ENCODE data around the gene ANKRD44.

The ANKRD44 gene

DNA sequence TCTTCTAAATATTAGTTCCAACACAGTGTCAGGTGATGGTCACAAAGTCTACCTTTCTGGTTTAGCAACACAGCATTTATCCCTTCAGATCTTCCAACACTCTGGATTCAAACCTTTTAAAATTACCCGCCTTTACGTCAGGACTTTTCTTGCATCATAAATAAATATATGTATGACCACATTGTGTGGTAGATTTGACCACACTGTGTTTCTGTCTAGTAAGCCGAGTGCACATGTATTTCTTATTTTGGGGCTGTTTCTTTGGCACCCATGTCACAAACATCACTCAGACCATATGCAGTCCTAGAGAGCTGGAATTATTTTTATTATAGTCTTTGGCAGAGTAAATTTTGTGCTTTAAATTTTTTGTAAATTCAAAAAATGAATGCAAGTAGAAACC lies 172.1 kb downstream of the ANKRD44 start:
- DNase-seq, result no peak

DNA sequence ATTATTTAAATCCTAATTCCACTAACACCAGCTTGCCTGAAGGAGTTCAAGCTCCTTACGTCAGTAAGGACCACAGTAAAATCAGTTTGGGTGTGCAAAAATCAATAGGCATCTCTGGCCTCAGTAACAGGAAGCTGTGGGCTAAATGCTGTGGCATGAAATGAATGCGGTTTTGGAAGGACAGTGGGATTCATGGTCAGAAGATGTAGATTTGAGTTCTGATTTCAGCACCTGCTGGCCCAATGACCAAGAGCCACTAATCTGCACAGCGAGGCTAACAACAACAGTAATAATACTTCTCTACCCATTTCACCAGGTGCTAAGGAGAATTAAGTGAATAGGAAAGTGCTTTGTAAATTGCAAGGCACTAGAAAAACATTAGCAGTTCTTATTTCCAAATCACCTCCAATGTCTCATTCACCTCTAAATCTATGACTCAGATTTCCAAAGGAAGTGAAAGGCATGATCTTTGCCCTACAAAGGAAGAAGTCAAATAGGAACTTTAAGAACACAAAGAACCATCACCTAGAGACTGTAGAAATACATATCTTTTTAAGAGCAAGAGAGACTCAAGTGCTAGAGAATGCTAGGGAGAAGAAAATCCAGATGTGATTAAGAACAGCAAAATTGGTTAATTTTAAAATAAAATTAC lies 172.6 kb downstream of the ANKRD44 start:
- DNase-seq, result no peak

- no peak for DNase-seq
These were observed 173.3 kb downstream of the ANKRD44 start for GRCh38 chr2:197137231-197137630.

- no peak for DNase-seq
These were observed 174.1 kb downstream of the ANKRD44 start for GRCh38 chr2:197136452-197136851.

DNA sequence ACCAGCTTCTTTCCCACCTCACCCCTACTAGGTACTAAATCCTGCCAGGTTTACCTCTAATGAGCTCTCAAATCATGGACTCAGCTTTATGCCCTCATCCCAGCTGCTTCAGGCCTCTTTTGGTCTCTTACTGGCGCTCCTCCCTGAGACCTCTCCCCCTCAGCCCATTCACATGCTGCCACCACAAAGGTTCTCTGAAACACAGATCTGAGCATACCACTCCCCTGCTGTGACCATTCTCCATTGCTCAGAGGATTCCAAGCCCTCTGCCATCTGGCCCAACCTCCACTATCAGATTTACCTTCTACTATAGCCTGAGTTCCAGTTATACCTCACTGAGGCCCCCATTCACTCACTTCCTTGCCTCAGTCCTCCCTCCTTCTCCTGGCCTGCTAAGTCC lies 174.8 kb downstream of the ANKRD44 start:
- no peak for DNase-seq

DNA sequence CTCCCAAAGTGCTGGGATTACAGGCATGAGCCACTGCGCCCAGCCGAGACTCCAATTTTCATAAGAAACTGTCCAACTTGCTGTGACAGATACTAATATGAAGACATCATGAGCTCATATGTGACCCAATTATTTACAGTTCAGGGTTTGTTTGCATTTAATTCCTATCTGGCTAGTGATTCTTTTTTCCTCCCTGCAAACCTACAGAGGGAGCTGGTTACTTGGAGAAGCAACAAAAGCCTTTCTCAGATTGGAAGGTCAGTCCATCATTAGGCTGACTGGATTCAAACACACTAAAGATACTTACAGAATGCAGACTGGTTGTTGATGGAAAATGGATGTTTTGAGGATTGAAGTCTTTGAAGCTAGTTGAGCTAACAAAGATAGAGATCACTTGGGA lies 176.4 kb downstream of the ANKRD44 start:
- DNase-seq, result no peak

DNA sequence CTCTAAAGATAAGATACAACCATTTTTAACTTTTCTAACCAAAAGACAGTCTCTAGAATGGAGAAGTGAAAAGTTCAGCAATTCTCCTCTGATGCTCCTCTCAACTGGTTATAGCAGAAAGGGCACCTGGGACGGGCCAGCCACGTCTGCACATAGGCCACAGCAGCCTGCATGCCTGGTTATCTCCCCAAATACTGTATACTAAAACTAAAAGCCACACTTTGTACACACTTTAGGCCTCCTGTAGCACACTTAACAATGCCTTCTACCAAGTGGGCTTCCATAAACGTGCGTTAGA lies 179.1 kb downstream of the ANKRD44 start:
- no peak for DNase-seq

DNA sequence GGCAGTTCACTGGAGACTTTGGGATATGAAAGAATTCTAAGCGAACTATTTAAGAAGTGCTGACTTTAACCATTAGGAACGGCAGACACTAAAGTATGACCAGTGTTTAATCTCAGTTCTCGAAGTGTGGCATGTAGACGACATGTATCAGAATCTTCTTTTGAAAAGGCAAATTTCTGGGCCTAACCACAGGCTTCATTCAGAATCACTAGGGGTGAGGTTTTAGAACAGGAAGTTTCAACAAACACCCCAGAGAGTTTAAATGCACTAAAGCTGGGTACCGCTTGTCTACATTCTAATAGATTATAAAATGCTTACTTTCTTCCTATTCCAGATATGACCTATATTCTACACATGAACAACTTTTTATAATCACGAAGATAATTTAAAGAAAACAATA lies 180.3 kb downstream of the ANKRD44 start:
- no peak for DNase-seq

- no peak for DNase-seq
These were observed 181.7 kb downstream of the ANKRD44 start for GRCh38 chr2:197128897-197129296.

DNA sequence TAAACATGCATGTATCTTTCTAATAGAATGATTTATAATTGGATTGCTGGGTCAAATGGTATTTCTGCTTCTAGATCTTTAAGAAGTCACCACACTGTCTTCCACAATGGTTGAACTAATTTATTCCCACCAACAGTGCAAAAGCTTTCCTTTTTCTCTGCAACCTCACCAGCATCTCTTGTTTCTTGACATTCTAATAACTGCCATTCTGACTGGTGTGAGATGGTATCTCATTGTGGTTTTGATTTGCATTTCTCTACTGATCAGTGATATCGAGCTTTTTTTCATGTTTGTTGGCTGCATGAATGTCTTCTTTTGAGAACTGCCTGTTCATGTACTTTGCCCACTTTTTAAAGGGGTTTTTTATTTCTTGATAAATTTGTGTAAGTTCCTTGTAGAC lies 182.5 kb downstream of the ANKRD44 start:
- no peak for DNase-seq

DNA sequence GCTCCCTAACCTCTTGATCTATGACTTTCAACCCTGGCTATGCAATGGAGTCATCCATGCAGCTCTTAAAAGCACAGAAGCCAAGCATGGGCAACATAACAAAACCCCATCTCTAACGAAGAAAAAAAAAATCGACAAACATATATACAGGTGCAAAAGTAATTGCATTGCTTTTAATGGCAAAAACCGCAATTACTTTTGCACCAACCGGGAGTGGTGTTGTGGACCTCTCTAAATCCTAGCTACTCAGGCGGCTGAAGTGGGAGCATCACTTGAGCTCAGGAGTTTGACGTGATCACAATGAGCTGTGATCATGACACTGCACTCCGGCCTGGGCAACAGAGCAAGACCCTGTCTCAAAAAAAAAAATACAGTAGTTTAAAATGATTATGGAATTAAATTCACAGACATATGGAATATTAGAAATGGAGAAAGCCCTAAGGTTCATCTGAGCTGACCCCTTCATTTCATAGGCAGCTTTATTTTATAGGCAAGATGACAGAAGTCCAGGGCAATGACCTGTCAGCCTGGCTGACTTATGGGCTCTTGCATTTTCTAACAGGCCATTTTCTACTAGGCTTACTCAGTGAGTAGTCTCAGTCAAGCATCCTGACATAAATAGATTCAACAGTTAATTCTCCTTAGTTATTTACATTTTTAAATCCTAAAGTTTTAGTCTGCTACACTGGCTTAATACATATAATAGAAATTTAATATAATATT lies 183.8 kb downstream of the ANKRD44 start:
- DNase-seq, result no peak

DNA sequence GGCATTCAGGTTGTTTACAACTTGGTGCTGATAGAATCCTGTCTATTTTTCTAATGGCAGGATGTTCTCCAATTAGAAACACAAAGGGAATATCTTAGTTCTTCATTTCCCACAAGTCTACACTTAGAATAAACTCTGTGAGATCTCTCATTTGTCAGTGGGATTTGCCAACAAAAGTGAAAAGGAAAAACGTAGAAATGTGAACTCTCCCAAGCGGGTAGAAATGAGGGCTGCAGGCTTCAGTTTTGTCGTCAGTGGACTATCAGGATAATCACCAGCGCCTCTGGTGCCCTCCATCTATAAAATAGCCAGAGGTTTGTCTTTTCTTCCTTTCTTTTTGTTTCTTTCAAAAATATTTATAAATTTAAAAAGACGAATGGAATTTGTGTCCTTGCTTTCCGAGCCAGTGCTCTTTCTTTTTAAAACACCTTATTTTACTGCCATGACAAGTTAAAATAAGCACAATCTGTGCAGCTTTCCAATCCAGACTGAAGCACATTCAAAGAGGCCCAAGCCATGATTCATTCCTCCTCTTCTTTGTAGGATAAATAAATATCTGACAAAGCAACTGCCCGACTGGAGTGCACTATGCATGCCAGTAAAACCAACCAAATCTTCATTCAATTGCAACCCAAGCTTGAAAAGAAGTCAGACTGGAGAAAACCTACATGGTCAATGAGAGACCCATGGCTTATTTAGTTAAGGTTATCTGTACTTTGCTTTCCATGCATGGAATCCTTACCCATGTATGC lies 185.8 kb downstream of the ANKRD44 start:
- DNase-seq, result no peak

DNA sequence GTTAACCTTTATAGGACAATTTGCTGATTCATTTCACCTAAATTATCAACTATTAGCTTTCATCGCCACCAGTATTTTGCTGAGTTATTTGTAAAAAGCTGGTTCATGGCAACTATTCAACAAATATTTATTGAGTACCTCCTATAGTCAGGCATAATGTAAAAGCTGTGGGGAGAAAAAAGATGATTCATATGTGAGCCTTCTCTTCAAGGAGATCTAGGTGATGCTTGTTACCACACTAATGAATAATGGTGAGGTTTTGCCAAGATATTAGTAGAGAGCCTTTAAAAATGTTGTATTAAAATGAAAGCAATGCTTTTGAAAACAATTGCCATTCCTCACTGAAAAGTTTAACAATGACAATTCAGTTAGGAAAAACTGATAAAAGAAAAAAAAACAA lies 187.8 kb downstream of the ANKRD44 start:
- no peak for DNase-seq

- no peak for DNase-seq
These were observed 188.7 kb downstream of the ANKRD44 start for GRCh38 chr2:197121756-197122385.

DNA sequence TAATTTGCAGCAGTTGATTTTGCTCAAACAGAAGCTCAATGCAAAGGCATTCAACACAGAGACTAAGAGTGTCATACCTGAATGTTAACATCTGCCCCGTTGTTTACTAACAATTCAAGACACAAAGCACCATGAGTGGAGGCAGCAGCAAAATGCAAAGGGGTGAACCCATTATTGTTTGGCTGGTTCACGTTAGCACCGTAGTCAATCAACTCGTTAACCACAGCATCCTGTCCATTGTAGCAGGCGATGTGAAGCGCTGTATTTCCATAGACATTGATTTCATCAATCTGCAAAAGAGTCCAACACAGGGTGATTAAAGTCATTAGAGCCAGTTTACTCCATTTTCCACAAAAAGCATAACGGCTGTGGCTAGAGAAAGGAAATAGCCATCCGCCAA lies 189.3 kb downstream of the ANKRD44 start:
- peak; percentile 30 to 44 for DNase-seq

- DNase-seq, result no peak
These were observed 194.2 kb downstream of the ANKRD44 start for GRCh38 chr2:197116306-197116879.

- DNase-seq, result no peak
These were observed 195.3 kb downstream of the ANKRD44 start for GRCh38 chr2:197115325-197115724.

DNA sequence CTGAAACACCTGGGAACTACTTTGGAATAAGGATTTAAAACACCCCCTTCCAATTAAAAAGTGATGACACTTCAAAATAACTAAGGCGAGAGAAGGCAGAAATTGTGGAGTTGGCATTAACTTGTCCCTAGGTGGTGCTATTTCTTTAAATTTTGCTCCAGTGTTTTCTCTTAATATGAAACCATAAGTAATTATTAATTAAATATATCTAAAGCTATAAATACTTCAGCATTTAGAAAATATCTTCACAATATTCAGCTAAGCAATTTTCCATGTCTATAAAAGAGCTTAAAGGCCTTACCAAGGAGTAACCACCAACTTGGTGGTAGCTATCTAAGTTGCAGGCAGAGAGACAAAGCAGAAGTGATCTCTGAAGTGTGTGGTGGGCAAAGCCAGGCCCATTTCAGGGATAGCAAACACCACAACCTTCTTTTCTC lies 197.3 kb downstream of the ANKRD44 start:
- DNase-seq, result peak; percentile 19 to 25

GRCh38 chr2:197109326-197109725 lies 201.3 kb downstream of the ANKRD44 start:
- DNase-seq, result no peak

GRCh38 chr2:197108758-197109157 lies 201.8 kb downstream of the ANKRD44 start:
- no peak for DNase-seq

DNA sequence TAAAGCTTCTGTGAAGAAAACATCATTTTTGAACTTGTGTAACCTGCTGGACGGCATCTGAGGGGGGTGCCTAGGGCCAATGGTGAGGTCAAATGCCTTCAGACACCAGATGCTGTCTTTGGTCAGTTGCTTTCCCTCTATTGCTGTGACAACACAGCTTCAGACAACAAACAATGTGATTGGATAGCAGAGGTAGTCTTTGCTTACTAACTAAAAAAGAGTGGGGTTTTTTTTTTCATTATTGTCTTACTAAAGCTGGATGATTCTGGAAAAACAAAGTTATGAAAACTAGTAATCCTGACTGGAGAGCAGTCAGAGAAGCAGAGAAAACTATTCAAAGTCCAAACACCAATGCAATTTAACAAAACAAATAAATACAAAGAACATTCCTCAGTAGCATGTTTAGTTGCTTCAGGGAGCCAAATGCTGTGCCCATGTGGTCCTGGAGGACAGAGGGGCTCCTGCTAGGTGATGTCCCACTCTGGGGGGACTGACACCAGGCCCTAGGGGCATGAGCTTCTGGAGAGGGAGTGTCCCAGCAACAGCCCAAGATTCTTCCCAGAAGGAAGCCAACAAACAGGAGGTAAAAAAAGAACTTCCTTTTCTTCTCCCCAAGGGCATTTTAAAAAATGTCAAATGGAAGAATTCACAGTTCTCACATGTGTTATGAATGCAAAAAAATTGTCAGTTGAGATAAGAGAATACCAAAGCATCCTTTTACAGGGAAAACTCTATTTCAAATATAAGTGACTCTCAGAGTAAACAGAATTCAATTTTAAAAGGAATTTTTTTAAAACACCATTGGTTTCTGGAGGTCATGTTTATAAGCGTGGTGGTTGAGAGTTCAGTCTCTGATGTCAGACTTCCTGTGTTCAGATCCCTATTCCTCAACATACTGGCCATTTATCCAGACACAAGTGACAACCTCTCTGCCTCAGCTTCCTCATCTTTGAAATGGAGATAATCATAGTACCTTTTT lies 203.0 kb downstream of the ANKRD44 start:
- no peak for DNase-seq

DNA sequence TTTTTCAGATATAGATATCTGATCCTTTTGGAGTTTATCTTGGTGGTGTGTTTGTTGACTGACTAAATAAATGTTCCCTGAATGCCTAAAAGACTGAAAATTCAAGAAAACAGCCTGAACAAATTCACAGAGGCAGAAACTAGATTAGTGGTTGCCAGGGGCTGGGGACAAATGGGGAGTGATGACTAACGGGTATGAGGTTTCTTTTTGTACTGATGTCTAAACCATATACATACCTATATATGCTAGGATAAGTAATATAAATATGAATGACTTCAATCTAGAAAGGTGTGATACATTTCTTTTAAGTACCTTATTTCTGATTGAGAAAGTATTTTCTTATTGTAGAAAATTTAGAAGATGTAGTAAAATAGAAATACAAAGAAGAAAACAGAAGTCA lies 207.2 kb downstream of the ANKRD44 start:
- DNase-seq, result no peak

All from NCI-H2081 (cell line).